Renal cortical epithelial cell (primary cell): ENCODE results near the gene RAB26. TPM values are rescaled to one million over a fixed set of nuclear protein-coding genes. Genes with fewer than 3 reads are reported as not detected.

Source experiments
- DNase-seq: peaks from one replicate; pipeline ENCODE4 v3.0.0-alpha.2; 2011; ENCODE audit warnings: low read depth
- total RNA-seq: library from RNA; depleted of rRNA; stranded (reverse); fragments of >200 nt; gene quantifications from 2 replicates; pipeline ENCODE4 v1.2.3, GENCODE V29; 2014

The RAB26 gene
- total RNA-seq, 1 donor from 2014 or later, result 0.70 TPM

DNA sequence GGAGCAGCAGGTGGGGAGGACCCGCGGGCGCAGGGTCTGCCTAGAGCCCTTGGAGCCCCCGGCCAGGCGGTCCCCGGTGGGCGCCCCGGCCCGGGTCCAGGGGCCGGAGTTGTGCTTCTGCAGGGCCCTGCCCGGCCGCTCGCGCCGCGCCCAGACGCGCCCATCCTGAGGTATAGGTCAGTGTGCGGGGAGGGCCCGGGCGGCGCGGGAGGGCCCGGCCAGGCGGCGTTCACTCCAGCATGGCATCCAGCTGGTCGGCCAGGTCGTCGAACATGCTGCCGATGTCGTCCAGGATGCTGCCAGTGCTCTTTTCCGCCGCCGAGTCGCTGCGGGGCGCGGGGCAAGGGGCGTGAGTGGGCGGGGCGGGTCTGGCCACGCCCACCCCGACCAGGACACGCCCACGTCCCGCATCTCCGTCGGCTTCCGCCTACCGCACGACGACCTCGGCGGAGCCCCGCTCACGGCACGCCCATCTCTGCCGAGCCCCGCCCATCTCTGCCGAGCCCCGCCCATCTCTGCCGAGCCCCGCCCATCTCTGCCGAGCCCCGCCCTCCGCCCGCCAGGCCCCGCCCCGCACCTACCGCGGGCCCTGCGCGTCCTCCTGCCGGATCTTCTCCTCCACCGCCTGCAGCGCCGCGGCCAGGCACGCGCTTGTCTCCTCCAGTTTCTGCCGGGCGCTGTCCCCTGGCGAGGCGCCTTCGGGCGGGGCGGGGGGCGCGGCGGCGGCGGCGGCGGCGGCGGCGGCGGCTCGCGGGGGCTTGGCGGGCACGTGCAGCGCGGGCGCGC is 30.1 kb downstream of the RAB26 start:
- DNase-seq, result no peak

DNA sequence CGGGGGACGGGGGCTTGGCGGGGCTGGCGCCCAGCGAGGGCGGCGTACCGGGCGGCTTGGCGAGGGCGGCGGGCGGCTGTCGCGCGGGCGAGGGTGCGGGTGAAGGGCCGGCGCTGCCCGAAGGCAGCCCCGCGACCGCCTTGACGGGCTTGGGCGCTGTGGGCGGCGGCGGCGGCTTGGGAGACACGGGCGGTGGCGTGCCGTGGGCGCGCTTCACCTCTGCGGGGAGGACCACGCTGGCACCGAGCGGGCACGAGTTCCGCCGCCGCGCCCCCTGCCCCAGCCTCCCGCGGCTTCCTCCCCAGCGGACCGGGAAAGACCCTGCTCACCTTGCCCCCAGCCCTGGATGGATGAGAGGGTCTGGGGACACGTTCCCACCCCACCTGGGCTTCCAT is 30.7 kb downstream of the RAB26 start:
- no peak for DNase-seq

- DNase-seq, result no peak
Measured at GRCh38 chr16:2179576-2179975, 31.2 kb downstream of the RAB26 start.

DNA sequence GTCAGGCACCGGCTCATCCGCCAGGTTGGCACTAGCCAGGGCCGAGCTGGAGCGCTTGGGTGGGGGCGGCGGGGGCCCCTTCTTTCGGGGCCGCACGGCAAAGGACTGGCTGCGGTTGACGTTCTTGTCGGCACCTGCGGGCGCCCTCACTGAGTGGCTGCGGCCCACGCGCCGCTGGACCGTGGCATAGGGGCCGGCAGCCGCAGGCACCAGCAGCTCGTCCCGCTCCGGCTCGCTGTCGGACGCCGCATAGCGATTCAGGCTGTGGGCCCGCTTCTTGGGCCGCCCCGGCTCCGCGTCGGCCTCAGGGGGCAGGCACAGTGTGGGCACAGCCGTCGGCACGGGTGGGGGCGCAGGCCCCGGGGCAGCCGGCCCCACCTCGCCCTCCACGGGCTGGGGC is 32.0 kb downstream of the RAB26 start:
- DNase-seq, result no peak

GRCh38 chr16:2180962-2181923 is 32.8 kb downstream of the RAB26 start:
- DNase-seq, result no peak

GRCh38 chr16:2181952-2182351 is 33.5 kb downstream of the RAB26 start:
- DNase-seq, result no peak

- no peak for DNase-seq
Measured at GRCh38 chr16:2183671-2184070, 35.2 kb downstream of the RAB26 start.

DNA sequence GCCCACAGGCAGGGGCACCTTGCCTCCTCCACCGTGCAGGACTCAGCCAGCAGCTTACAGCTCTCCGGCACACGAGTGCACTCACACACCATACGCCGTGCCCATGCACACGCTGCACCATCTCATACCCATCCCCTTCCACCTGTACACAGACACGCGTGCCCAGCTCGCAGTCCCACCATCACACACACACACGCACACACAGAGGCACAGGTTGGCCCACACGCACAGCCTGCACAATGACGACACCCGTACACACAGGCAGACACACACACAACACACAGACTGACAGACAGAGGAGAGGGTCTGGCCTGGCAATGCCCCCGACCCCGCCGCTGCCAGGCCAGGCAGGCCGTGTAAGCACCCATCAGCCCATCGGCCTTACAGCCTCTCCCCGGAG is 35.9 kb downstream of the RAB26 start:
- DNase-seq, result no peak

GRCh38 chr16:2184962-2185361 is 36.5 kb downstream of the RAB26 start:
- no peak for DNase-seq

GRCh38 chr16:2186064-2186463 is 37.6 kb downstream of the RAB26 start:
- DNase-seq, result no peak

- no peak for DNase-seq
Measured at GRCh38 chr16:2186505-2186904, 38.1 kb downstream of the RAB26 start.

DNA sequence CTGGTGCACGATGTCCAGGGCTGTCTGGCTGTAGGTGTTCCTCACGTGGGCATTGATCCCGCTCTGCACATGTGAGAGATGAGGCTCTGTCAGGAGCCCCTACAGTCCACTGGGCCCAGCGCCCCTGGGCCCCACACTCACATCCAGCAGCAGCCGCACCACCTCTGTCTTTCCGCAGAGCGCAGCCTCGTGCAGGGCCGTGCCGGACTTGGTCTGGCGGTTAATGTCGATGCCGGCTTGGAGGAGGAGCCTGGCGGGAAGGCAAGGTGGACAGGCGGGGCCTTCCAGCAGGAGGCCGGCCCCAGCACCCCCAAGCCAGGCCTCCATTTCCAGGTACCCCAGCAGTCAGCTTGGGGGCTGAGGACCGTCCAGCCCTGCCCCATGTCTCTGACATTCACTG is 38.8 kb downstream of the RAB26 start:
- DNase-seq, result no peak

GRCh38 chr16:2188395-2188794 is 40.0 kb downstream of the RAB26 start:
- DNase-seq, result no peak

GRCh38 chr16:2189252-2189893 is 40.9 kb downstream of the RAB26 start:
- no peak for DNase-seq

DNA sequence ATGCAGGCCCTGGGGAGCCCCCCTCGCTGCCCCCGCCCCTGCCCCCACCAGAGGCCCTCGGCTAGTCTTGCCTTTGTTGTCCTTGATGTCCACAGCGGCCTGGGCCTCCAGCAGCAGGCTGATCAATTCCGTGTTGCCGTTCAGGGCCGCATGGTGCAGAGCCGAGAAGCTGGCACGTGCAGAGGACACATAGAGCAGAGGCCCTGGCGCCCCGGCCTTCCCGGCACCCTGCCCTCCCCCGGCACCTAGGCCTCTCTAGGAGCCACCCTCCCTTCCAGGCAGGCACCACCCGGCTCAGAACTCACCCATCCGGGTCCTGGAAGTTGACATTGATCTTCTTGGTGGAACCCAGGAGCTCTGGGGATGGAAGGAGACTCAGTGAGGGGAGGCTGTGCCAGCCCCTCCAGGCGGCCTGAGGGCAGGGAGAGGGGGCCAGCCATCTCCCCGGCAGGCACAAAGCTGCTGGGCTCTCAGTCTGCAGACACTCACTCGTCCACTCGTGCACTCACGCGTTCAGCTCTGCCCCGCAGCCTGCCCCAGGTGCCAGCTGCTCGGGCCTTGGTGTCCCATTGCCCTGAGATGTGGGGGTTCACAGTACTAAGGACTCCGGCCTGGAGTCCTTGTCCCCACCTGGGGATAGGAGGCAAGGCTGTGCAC is 41.7 kb downstream of the RAB26 start:
- DNase-seq, result no peak

- no peak for DNase-seq
Measured at GRCh38 chr16:2190659-2191445, 42.4 kb downstream of the RAB26 start.

- DNase-seq, result no peak
Measured at GRCh38 chr16:2191446-2191706, 43.0 kb downstream of the RAB26 start.

- DNase-seq, result no peak
Measured at GRCh38 chr16:2194166-2194834, 45.9 kb downstream of the RAB26 start.

GRCh38 chr16:2194852-2195321 is 46.5 kb downstream of the RAB26 start:
- peak; percentile 62 for DNase-seq

- no peak for DNase-seq
Measured at GRCh38 chr16:2195322-2196161, 47.1 kb downstream of the RAB26 start.
